Measurements from ENCODE around the gene KBTBD2.

- TF ChIP-seq, protein P1, sequence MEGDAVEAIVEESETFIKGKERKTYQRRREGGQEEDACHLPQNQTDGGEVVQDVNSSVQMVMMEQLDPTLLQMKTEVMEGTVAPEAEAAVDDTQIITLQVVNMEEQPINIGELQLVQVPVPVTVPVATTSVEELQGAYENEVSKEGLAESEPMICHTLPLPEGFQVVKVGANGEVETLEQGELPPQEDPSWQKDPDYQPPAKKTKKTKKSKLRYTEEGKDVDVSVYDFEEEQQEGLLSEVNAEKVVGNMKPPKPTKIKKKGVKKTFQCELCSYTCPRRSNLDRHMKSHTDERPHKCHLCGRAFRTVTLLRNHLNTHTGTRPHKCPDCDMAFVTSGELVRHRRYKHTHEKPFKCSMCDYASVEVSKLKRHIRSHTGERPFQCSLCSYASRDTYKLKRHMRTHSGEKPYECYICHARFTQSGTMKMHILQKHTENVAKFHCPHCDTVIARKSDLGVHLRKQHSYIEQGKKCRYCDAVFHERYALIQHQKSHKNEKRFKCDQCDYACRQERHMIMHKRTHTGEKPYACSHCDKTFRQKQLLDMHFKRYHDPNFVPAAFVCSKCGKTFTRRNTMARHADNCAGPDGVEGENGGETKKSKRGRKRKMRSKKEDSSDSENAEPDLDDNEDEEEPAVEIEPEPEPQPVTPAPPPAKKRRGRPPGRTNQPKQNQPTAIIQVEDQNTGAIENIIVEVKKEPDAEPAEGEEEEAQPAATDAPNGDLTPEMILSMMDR (IDR thresholded peaks at IDR 0.05): no peak
- no peak for TF ChIP-seq POLR2A (IDR thresholded peaks at IDR 0.05)
- TF ChIP-seq EP300 (IDR thresholded peaks at IDR 0.05): no peak
- TF ChIP-seq POLR2AphosphoS5 (IDR thresholded peaks at IDR 0.05): no peak
These were observed 21.8 kb downstream of the KBTBD2 start for GRCh38 chr7:32869716-32870115.

Data from sigmoid colon (tissue), 4 donors.